Prostate gland (tissue), 2 donors: ENCODE measurements around the gene SHC3. TPM values are rescaled to one million over a fixed set of nuclear protein-coding genes. Genes with fewer than 3 reads are reported as not detected.

Experiments
- DNase-seq: peaks from one replicate; pipeline ENCODE4 v3.0.0-alpha.2; 2019; ENCODE audit warnings: low spot score
- H3K27ac ChIP-seq, 2 donors: fragments of 200-600 bp; sonication (generic); 2 replicates each; pipeline ENCODE4 v1.5.1; 2017 to 2019
- H3K27me3 ChIP-seq: fragments of 200-600 bp; sonication (generic); replicated peaks from 2 replicates; pipeline ENCODE4 v1.5.1; 2019; ENCODE audit not compliant: insufficient read depth
- H3K36me3 ChIP-seq, 2 donors: fragments of 200-600 bp; sonication (generic); 1 replicate in 1 of 2; 2 replicates in 1 of 2; pipeline versions ENCODE4 v1.5.1 to v1.8.1; 2017 to 2019
- H3K4me1 ChIP-seq: fragments of 200-600 bp; sonication (generic); replicated peaks from 2 replicates; pipeline ENCODE4 v1.5.1; 2019
- H3K4me3 ChIP-seq, 2 donors: fragments of 200-600 bp; sonication (generic); 2 replicates each; pipeline ENCODE4 v1.5.1; 2017 to 2019
- H3K9me3 ChIP-seq: fragments of 200-600 bp; sonication (generic); 2 replicates; pipeline ENCODE4 v1.5.1; 2017
- POLR2A ChIP-seq: fragments of 450-650 bp; IDR thresholded peaks from one replicate; pipeline ENCODE4 v1.6.1; 2016; ENCODE audit warnings: antibody characterized with exemption, mild to moderate bottlenecking
- POLR2AphosphoS5 ChIP-seq: sonication (generic); formaldehyde crosslinking; IDR thresholded peaks from one replicate; pipeline ENCODE4 v1.6.1; 2017; ENCODE audit warnings: antibody characterized with exemption
- WGBS: methylation state at CpG from one replicate; pipeline ENCODE4 v1.1.5; 2018; 5-methylcytosine and 5-hydroxymethylcytosine counted together
- intact Hi-C: fragments of 100-400 bp; cut with DNase I; formaldehyde crosslinking; loops from one replicate; pipeline ENCODE4 v1.14.2; 2022
- total RNA-seq, 2 donors: library from RNA; depleted of rRNA; stranded (reverse); fragments of >200 nt; gene quantifications; one replicate each; pipeline ENCODE4 v1.1.0, GENCODE V29; 2016
- TF ChIP-seq, protein P1 (sequence below), 4 experiments: fragments of 200-600 bp in 2 of 4; fragments of 450-650 bp in 2 of 4; sonication (generic) in 2 of 4; IDR thresholded peaks; 1 replicate in 3 of 4; 2 replicates in 1 of 4; pipeline ENCODE4 v1.5.1; 2016 to 2019; ENCODE audit warnings: antibody characterized with exemption in 4 of 4, mild to moderate bottlenecking in 2 of 4, moderate library complexity in 2 of 4

The SHC3 gene
- total RNA-seq, 2 donors from 2014 or later: 0.34 to 0.59 TPM

- Histone ChIP-seq H3K27me3 (peaks cover 6% of the 10 kb centered on the region), H3K4me3 (no peak overlapping the region), H3K36me3 (no peaks in the 10 kb centered on the region), H3K4me1 (no peaks in the 10 kb centered on the region), H3K9me3 (no peaks in the 10 kb centered on the region), H3K27ac (no peak overlapping the region)
- no peak for DNase-seq
- 68% methylated on average over 6 of the region's 6 CpGs for WGBS
- intact Hi-C loops: loop anchor here (10.0 kb wide), 1 partner anchor 101 kb away; no protein-coding TSS in a partner anchor
- TF ChIP-seq POLR2A (no peak), POLR2AphosphoS5 (no peak)
- TF ChIP-seq, protein P1, sequence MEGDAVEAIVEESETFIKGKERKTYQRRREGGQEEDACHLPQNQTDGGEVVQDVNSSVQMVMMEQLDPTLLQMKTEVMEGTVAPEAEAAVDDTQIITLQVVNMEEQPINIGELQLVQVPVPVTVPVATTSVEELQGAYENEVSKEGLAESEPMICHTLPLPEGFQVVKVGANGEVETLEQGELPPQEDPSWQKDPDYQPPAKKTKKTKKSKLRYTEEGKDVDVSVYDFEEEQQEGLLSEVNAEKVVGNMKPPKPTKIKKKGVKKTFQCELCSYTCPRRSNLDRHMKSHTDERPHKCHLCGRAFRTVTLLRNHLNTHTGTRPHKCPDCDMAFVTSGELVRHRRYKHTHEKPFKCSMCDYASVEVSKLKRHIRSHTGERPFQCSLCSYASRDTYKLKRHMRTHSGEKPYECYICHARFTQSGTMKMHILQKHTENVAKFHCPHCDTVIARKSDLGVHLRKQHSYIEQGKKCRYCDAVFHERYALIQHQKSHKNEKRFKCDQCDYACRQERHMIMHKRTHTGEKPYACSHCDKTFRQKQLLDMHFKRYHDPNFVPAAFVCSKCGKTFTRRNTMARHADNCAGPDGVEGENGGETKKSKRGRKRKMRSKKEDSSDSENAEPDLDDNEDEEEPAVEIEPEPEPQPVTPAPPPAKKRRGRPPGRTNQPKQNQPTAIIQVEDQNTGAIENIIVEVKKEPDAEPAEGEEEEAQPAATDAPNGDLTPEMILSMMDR (IDR thresholded peaks at IDR 0.05): no peak
Measured at GRCh38 chr9:89174291-89174690, 4.3 kb downstream of the SHC3 start.

DNA sequence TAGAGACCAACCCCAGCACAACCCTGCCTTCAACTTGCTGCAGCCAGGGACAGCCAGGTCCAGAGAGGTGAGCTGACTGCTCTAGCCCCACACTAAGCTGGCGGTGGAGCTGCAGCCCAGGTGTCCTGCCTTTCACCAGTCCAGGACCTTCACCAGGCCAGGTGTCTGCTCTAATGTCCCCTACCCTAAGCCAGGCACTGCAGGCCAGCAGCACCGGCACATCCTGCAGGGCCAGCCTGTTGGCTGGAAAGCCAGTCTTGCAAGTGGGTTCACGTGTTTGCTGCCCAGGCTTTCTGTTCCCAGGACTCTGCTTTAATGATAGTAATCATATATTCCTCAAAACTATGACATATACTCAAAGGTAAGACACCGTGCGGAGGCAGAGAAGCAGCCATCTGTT lies 5.5 kb downstream of the SHC3 start:
- no peak for TF ChIP-seq POLR2A
- no peak for TF ChIP-seq POLR2AphosphoS5
- TF ChIP-seq, protein P1 (IDR thresholded peaks at IDR 0.05): no peak
- Histone ChIP-seq H3K4me1 (no peaks in the 10 kb centered on the region), H3K36me3 (no peaks in the 10 kb centered on the region), H3K27me3 (peaks cover 6% of the 10 kb centered on the region), H3K9me3 (no peaks in the 10 kb centered on the region), H3K4me3 (no peak overlapping the region), H3K27ac (no peak overlapping the region)
- intact Hi-C loops: loop anchor here (10.0 kb wide), 1 partner anchor 102 kb away; no protein-coding TSS in a partner anchor
- 83% methylated on average over 5 of the region's 5 CpGs for WGBS
- no peak for DNase-seq

GRCh38 chr9:89172398-89172797 lies 6.2 kb downstream of the SHC3 start:
- TF ChIP-seq POLR2A (no peak), POLR2AphosphoS5 (no peak)
- TF ChIP-seq, protein P1 (IDR thresholded peaks at IDR 0.05): no peak
- no peaks in the 10 kb centered on the region for H3K36me3 ChIP-seq
- WGBS: 69% methylated on average over 2 of the region's 2 CpGs
- no peaks in the 10 kb centered on the region for H3K4me1 ChIP-seq
- no peak for DNase-seq
- H3K27ac ChIP-seq: no peak overlapping the region
- intact Hi-C loops: loop anchor here (10.0 kb wide), 1 partner anchor 102 kb away; no protein-coding TSS in a partner anchor
- H3K9me3 ChIP-seq: no peaks in the 10 kb centered on the region
- H3K4me3 ChIP-seq: no peak overlapping the region
- H3K27me3 ChIP-seq: peaks cover 5% of the 10 kb centered on the region

- no peaks in the 10 kb centered on the region for H3K4me1 ChIP-seq
- 84% methylated on average over 4 of the region's 4 CpGs for WGBS
- intact Hi-C loops: loop anchor here (10.0 kb wide), 1 partner anchor 103 kb away; no protein-coding TSS in a partner anchor
- DNase-seq: no peak
- H3K27me3 ChIP-seq: no peaks in the 10 kb centered on the region
- no peaks in the 10 kb centered on the region for H3K9me3 ChIP-seq
- no peak for TF ChIP-seq POLR2AphosphoS5
- TF ChIP-seq, protein P1 (IDR thresholded peaks at IDR 0.05): peak in 1 of 4 experiments; percentile 11
- no peak for TF ChIP-seq POLR2A
- no peaks in the 10 kb centered on the region for H3K36me3 ChIP-seq
- H3K27ac ChIP-seq: no peak overlapping the region
- H3K4me3 ChIP-seq: no peak overlapping the region
Measured at GRCh38 chr9:89171693-89172092, 6.9 kb downstream of the SHC3 start.

DNA sequence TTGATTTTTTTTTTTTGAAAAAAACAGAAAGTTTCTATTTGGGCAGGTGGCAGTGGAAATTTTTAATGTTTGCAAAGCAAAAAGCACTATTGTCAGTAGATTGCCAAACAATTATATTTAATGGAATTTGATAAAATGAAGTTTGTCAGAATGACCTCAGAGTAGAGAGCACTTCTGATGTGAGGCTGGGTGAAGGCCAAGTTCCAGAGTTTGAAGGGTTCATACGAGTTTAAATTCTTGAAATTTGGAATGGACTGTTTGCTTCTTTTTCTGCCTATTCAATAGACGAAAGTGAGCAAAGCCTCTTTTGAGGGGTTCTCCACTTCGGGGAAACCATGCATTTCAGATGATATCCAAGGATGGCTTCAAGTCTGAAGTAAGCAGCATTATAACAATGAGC lies 7.4 kb downstream of the SHC3 start:
- no peaks in the 10 kb centered on the region for H3K27me3 ChIP-seq
- H3K9me3 ChIP-seq: no peaks in the 10 kb centered on the region
- intact Hi-C loops: loop anchor here (10.0 kb wide), 1 partner anchor 104 kb away; no protein-coding TSS in a partner anchor
- H3K27ac ChIP-seq: no peak overlapping the region
- 69% methylated on average over 3 of the region's 3 CpGs for WGBS
- H3K36me3 ChIP-seq: no peaks in the 10 kb centered on the region
- H3K4me3 ChIP-seq: no peak overlapping the region
- TF ChIP-seq, protein P1 (IDR thresholded peaks at IDR 0.05): no peak
- no peak for TF ChIP-seq POLR2AphosphoS5
- no peak for TF ChIP-seq POLR2A
- no peaks in the 10 kb centered on the region for H3K4me1 ChIP-seq
- DNase-seq: no peak
